ENCODE measurements around the gene CAPNS1. TPM values are rescaled to one million over a fixed set of nuclear protein-coding genes. Genes with fewer than 3 reads are reported as not detected.

Gene CAPNS1
- total RNA-seq, 2 experiments from 2014 or later = 449 to 519 TPM

DNA sequence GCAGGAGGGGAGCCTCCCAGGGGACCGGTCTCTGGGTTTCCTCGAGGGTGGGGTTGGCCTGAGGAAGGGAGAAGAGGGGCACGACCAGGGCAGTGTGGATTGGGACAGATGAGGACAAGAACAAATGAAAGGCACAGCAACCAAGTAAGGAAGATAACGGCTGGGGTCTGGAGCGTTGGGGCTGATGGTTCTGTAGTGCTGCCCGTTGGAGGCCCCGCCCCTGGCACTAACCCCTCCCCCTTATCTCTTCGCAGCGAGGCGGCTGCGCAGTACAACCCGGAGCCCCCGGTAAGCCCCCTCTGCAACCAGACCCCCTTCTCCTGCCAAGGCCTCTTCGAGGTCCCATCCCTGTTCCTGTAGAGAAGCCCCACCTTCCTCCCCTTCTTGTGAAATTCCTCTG, 2.2 kb downstream of the CAPNS1 start:
- ChIA-PET CTCF (interaction anchor here (0.6 to 1.1 kb wide), 2 partner anchors 15 to 384 kb away, joined by 3 read pairs; no protein-coding TSS in a partner anchor), POLR2A (no interaction called here)
- DNase-seq = no peak
- Mint-ChIP-seq H3K4me1 (peaks cover 25% of the 10 kb centered on the region), H3K9me3 (no peaks in the 10 kb centered on the region), H3K27ac (peak overlapping the region; percentile 36), H3K27me3 (no peaks in the 10 kb centered on the region), H3K4me3 (peak overlapping the region; percentile 88), H3K36me3 (ENCODE audit: low read depth) (peaks cover 44% of the 10 kb centered on the region)

DNA sequence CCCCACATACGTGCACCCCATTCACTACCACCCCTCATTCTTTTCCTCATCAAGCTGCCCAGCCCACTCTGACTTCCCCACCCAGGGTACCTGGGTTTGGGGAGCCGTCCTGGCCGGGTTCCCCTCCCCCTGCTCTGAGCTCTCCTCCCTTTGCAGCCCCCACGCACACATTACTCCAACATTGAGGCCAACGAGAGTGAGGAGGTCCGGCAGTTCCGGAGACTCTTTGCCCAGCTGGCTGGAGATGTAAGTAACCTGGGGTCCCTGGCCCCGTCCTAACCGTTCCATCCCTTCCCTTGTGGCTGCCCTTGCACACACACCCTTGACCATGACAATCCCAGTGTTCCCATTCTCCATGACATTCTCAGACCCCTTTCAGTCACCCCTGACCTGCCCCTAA, 2.6 kb downstream of the CAPNS1 start:
- Mint-ChIP-seq H3K9me3 (no peaks in the 10 kb centered on the region), H3K27me3 (no peaks in the 10 kb centered on the region), H3K36me3 (ENCODE audit: low read depth) (peaks cover 46% of the 10 kb centered on the region), H3K27ac (peak overlapping the region; percentile 36), H3K4me3 (no peak overlapping the region), H3K4me1 (peaks cover 25% of the 10 kb centered on the region)
- POLR2A ChIA-PET = no interaction called here
- no peak for DNase-seq
- CTCF ChIA-PET = interaction anchor here (1.1 kb wide), 1 partner anchor 15 kb away, joined by 3 read pairs; no protein-coding TSS in a partner anchor

- DNase-seq = no peak
- Mint-ChIP-seq H3K9me3 (no peaks in the 10 kb centered on the region), H3K4me3 (no peak overlapping the region), H3K27me3 (no peaks in the 10 kb centered on the region), H3K4me1 (peaks cover 22% of the 10 kb centered on the region), H3K36me3 (ENCODE audit: low read depth) (peaks cover 61% of the 10 kb centered on the region), H3K27ac (no peak overlapping the region)
- ChIA-PET CTCF (interaction anchor here (0.6 to 1.0 kb wide), 3 partner anchors 17 to 55 kb away, joined by 3 to 7 read pairs (median 4); no protein-coding TSS in a partner anchor), POLR2A (no interaction called here)
Observed at GRCh38 chr19:36144624-36145023, 4.8 kb downstream of the CAPNS1 start.

DNA sequence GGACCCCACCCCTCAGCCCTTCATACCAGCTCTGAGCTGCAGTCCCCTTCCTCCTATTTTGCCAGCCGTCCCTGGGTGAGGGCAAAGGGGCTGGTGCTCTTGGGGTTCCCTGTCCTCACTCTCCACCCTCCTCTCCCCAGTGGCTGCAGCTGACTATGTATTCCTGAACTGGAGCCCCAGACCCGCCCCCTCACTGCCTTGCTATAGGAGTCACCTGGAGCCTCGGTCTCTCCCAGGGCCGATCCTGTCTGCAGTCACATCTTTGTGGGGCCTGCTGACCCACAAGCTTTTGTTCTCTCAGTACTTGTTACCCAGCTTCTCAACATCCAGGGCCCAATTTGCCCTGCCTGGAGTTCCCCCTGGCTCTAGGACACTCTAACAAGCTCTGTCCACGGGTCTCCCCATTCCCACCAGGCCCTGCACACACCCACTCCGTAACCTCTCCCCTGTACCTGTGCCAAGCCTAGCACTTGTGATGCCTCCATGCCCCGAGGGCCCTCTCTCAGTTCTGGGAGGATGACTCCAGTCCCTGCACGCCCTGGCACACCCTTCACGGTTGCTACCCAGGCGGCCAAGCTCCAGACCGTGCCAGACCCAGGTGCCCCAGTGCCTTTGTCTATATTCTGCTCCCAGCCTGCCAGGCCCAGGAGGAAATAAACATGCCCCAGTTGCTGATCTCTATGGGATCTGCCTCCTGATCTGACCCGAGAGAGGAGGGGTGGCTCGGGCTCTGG, 10.0 kb downstream of the CAPNS1 start:
- Mint-ChIP-seq H3K27me3 (no peaks in the 10 kb centered on the region), H3K27ac (peak overlapping the region; percentile 51), H3K4me1 (peaks cover 9% of the 10 kb centered on the region), H3K9me3 (no peaks in the 10 kb centered on the region), H3K4me3 (no peak overlapping the region), H3K36me3 (ENCODE audit: low read depth) (peaks cover 46% of the 10 kb centered on the region)
- ChIA-PET POLR2A (no interaction called here), CTCF (interaction anchor here (0.5 to 0.9 kb wide), 3 partner anchors 16 to 65 kb away, joined by 3 read pairs; no protein-coding TSS in a partner anchor)
- no peak for DNase-seq

- H3K9me3 Mint-ChIP-seq = no peaks in the 10 kb centered on the region
- no peak overlapping the region for H3K27ac Mint-ChIP-seq
- peaks cover 9% of the 10 kb centered on the region for H3K4me1 Mint-ChIP-seq
- H3K27me3 Mint-ChIP-seq = no peaks in the 10 kb centered on the region
- H3K4me3 Mint-ChIP-seq = no peak overlapping the region
- ChIA-PET CTCF (interaction anchor here (0.9 kb wide), 1 partner anchor 19 kb away, joined by 3 read pairs; no protein-coding TSS in a partner anchor), POLR2A (no interaction called here)
- DNase-seq = no peak
- peaks cover 43% of the 10 kb centered on the region for H3K36me3 Mint-ChIP-seq (ENCODE audit: low read depth)
Observed at GRCh38 chr19:36150586-36150985, 10.7 kb downstream of the CAPNS1 start.

DNA sequence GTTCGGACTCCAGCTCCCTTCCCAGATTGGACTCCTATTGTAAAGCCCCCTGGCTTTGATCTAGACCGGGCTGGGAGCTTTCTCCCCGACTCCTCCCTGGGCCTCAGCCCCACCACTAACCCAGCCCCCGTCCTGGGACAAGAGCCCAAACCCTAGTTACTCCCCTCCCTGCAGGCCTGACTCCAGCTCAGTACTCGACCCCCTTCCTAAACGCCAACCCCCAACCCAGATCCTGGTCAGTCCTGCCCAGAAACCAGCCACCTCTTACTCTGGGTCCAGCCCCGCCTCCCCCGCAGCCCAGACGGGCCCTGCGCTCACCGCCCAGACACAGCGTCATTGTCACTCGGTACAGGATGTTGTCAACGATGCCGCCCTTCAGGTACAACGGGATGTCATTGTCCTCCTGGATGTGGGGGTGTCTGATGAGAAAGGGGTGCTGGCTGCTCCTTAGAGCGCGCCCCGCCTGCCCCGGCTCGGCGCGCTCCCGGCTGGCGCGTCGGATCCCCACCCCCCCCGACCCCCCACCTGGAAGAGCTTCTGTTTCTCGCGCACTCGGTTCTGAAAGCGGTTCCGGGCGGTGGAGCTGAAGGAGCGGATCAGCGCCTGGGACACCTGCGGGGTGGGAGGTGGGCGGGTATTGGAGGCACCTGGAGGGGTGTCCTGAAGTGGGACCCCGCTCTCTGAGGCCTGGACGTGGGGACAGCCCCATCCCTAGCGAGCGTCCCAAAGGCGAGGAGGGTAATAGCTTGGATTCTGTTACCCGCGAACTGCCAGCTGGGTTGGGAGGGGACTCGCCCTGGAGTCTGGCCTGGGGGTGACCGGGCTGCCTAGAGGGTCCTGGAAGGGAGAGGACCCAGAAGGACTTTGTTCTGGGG, 11.5 kb downstream of the CAPNS1 start:
- Mint-ChIP-seq H3K4me3 (no peak overlapping the region), H3K36me3 (ENCODE audit: low read depth) (peaks cover 37% of the 10 kb centered on the region), H3K27ac (no peak overlapping the region), H3K9me3 (no peaks in the 10 kb centered on the region), H3K27me3 (no peaks in the 10 kb centered on the region), H3K4me1 (peaks cover 7% of the 10 kb centered on the region)
- POLR2A ChIA-PET = no interaction called here
- DNase-seq = no peak
- CTCF ChIA-PET = interaction anchor here (0.5 to 0.9 kb wide), 2 partner anchors 18 to 25 kb away, joined by 3 to 4 read pairs; no protein-coding TSS in a partner anchor

DNA sequence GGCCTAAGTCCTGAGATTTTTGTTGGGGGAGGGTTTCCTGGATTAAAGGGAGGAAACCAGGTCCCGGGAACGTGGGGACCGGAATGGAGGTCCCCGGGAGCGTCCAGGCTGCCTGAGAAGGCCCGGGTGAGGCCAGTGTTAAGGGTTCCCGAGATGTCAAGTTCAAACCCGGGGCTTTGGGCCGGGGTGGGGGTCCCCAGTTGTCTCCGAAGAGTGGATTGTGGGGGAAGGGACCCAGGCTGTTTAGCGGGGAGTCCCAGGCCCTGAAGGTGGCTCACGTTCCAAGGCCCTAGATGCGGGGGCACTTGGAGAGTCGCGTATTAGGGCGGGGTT, 12.1 kb downstream of the CAPNS1 start:
- peaks cover 32% of the 10 kb centered on the region for H3K36me3 Mint-ChIP-seq (ENCODE audit: low read depth)
- ChIA-PET POLR2A (no interaction called here), CTCF (no interaction called here)
- DNase-seq = no peak
- H3K27me3 Mint-ChIP-seq = no peaks in the 10 kb centered on the region
- peaks cover 6% of the 10 kb centered on the region for H3K4me1 Mint-ChIP-seq
- H3K9me3 Mint-ChIP-seq = no peaks in the 10 kb centered on the region
- no peak overlapping the region for H3K4me3 Mint-ChIP-seq
- no peak overlapping the region for H3K27ac Mint-ChIP-seq

GRCh38 chr19:36152352-36153091, 12.7 kb downstream of the CAPNS1 start, which contains the start of gene COX7A1:
COX7A1 (minus strand) TSS chr19:36152447; CDS start chr19:36152407, 40 bp downstream.
- H3K27me3 Mint-ChIP-seq = no peaks in the 10 kb centered on the region
- H3K36me3 Mint-ChIP-seq (ENCODE audit: low read depth) = peaks cover 29% of the 10 kb centered on the region
- peaks cover 4% of the 10 kb centered on the region for H3K4me1 Mint-ChIP-seq
- no peak within 1 kb of the TSS for H3K4me3 Mint-ChIP-seq
- no peaks in the 10 kb centered on the region for H3K9me3 Mint-ChIP-seq
- CTCF ChIA-PET = interaction anchor here (0.6 to 1.2 kb wide), 5 partner anchors 13 to 36 kb away, joined by 3 to 5 read pairs (median 3); partner anchors contain the start of gene CAPNS1
- POLR2A ChIA-PET = no interaction called here
- H3K27ac Mint-ChIP-seq = no peak within 1 kb of the TSS
- DNase-seq = no peak

- no peak overlapping the region for H3K27ac Mint-ChIP-seq
- DNase-seq = no peak
- ChIA-PET POLR2A (no interaction called here), CTCF (interaction anchor here (0.6 to 1.2 kb wide), 5 partner anchors 13 to 37 kb away, joined by 3 to 5 read pairs (median 3); partner anchors contain the start of gene CAPNS1)
- no peaks in the 10 kb centered on the region for H3K27me3 Mint-ChIP-seq
- H3K4me1 Mint-ChIP-seq = peaks cover 4% of the 10 kb centered on the region
- peaks cover 26% of the 10 kb centered on the region for H3K36me3 Mint-ChIP-seq (ENCODE audit: low read depth)
- H3K9me3 Mint-ChIP-seq = no peaks in the 10 kb centered on the region
- H3K4me3 Mint-ChIP-seq = no peak overlapping the region
Observed at GRCh38 chr19:36153126-36153525, 13.3 kb downstream of the CAPNS1 start.

DNA sequence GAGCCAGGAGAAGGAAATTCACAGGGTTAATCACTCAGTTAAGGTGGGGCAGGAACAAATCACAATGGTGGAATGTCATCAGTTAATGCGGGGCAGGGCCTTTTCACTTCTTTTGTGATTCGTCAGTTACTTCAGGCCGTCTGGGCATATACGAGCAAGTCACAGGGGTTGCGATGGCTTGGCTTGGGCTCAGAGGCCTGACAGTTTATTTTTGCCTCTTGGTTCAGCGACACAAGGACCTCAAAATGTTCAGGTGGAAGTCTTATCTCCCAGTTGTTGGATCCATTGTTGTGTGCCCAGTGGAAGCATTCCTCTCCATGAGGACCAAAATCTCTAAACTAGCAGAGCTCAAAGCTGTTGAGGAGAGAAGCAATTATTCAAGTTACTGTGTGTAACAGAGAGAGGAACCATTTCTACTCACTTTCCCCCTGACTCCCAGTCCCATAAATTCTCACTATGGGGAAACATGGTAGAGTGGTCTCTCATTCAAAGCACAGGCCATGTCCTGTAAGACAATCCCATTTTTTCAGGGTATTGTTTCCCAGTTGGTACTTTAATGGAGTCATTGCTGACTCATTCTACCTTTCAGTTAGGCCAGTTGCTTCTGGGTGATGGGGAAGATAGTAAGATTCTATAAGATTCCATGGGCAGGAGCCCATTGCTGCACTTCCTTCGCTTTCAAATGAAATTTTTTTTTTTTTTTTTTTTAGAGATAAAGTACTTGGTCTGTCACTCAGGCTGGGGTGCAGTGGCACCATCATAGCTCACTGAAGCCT, 21.1 kb downstream of the CAPNS1 start:
- Mint-ChIP-seq H3K4me3 (no peak overlapping the region), H3K4me1 (no peaks in the 10 kb centered on the region), H3K9me3 (no peaks in the 10 kb centered on the region), H3K27ac (peak overlapping the region; percentile 19), H3K36me3 (ENCODE audit: low read depth) (no peaks in the 10 kb centered on the region), H3K27me3 (no peaks in the 10 kb centered on the region)
- ChIA-PET CTCF (no interaction called here), POLR2A (no interaction called here)
- no peak for DNase-seq

- Mint-ChIP-seq H3K4me1 (no peaks in the 10 kb centered on the region), H3K4me3 (no peak overlapping the region), H3K36me3 (ENCODE audit: low read depth) (no peaks in the 10 kb centered on the region), H3K27me3 (no peaks in the 10 kb centered on the region), H3K27ac (no peak overlapping the region), H3K9me3 (no peaks in the 10 kb centered on the region)
- ChIA-PET CTCF (interaction anchor here (1.3 to 1.8 kb wide), 2 partner anchors 36 to 37 kb away, joined by 4 read pairs; no protein-coding TSS in a partner anchor), POLR2A (interaction anchor here (0.5 kb wide), 1 partner anchor 108 kb away, joined by 3 read pairs; no protein-coding TSS in a partner anchor)
- DNase-seq = no peak
Observed at GRCh38 chr19:36163813-36164212, 23.9 kb downstream of the CAPNS1 start.

Measured in activated CD4-positive, alpha-beta T cell treated with anti-CD3 and anti-CD28 coated beads, Interleukin-2, amount 10 ng/mL, durations not matched to agents 7 days and 5 days (primary cell).